ENCODE measurements around the gene FTHL17.

DNA sequence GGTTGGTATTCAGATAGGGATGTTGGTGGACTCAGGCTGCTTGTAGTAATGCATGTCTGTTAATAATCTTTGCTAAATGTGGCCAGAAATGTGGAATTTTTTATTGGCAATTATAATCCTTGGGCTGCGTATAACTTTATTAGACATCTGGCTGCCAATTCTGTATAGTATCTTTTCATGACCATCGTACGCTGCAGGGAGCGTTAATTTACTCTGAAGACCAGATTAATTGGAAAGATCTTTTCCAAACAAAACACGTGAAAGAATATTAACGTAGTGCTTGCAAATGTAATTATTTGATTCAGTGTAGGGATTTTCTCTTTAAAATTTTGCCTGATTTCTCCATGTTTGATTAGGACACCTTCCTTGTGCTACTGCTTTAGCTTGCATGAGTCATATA is 38.8 kb upstream of the FTHL17 start:
- TF ChIP-seq POLR2A (IDR thresholded peaks at IDR 0.05), result no peak
- TF ChIP-seq, protein P1, sequence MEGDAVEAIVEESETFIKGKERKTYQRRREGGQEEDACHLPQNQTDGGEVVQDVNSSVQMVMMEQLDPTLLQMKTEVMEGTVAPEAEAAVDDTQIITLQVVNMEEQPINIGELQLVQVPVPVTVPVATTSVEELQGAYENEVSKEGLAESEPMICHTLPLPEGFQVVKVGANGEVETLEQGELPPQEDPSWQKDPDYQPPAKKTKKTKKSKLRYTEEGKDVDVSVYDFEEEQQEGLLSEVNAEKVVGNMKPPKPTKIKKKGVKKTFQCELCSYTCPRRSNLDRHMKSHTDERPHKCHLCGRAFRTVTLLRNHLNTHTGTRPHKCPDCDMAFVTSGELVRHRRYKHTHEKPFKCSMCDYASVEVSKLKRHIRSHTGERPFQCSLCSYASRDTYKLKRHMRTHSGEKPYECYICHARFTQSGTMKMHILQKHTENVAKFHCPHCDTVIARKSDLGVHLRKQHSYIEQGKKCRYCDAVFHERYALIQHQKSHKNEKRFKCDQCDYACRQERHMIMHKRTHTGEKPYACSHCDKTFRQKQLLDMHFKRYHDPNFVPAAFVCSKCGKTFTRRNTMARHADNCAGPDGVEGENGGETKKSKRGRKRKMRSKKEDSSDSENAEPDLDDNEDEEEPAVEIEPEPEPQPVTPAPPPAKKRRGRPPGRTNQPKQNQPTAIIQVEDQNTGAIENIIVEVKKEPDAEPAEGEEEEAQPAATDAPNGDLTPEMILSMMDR (IDR thresholded peaks at IDR 0.05), result no peak
- TF ChIP-seq EP300 (IDR thresholded peaks at IDR 0.05), result no peak
